KMS-11 (cell line): ENCODE measurements around the gene CERS6.

Source experiments
- H2AFZ ChIP-seq: fragments of 200-600 bp; sonication (generic); 2 replicates; pipeline ENCODE4 v1.6.1; 2016; ENCODE audit warnings: antibody characterized with exemption, mixed run types, low read depth
- H3K27ac ChIP-seq: fragments of 200-600 bp; sonication (generic); 2 replicates; pipeline ENCODE4 v1.6.1; 2016; ENCODE audit warnings: mild to moderate bottlenecking, mixed run types
- H3K27me3 ChIP-seq: fragments of 200-600 bp; sonication (generic); 2 replicates; pipeline ENCODE4 v1.6.1; 2017; ENCODE audit warnings: mild to moderate bottlenecking, low read depth, mixed run types, moderate library complexity; ENCODE audit not compliant: insufficient read depth
- H3K36me3 ChIP-seq: fragments of 200-600 bp; sonication (generic); 2 replicates; pipeline ENCODE4 v1.6.1; 2017; ENCODE audit warnings: mild to moderate bottlenecking, mixed run types; ENCODE audit not compliant: insufficient read depth
- H3K4me1 ChIP-seq: fragments of 200-600 bp; sonication (generic); 2 replicates; pipeline ENCODE4 v1.6.1; 2016; ENCODE audit warnings: mild to moderate bottlenecking, low read depth, mixed run types; ENCODE audit not compliant: poor library complexity, severe bottlenecking
- H3K4me2 ChIP-seq: fragments of 200-600 bp; sonication (generic); 2 replicates; pipeline ENCODE4 v1.7.0; 2016; ENCODE audit warnings: mild to moderate bottlenecking, mixed run types
- H3K4me3 ChIP-seq: fragments of 200-600 bp; sonication (generic); IDR thresholded peaks from 2 replicates; pipeline ENCODE4 v1.6.1; 2017; ENCODE audit warnings: low read depth, low read length, mixed read lengths; ENCODE audit not compliant: insufficient read depth
- H3K79me2 ChIP-seq: fragments of 200-600 bp; sonication (generic); 2 replicates; pipeline ENCODE4 v1.6.1; 2016; ENCODE audit warnings: low read depth, mixed run types; ENCODE audit not compliant: insufficient read depth
- H3K9ac ChIP-seq: fragments of 200-600 bp; sonication (generic); 2 replicates; pipeline ENCODE4 v1.6.1; 2016; ENCODE audit warnings: mild to moderate bottlenecking, mixed run types
- H4K20me1 ChIP-seq: fragments of 200-600 bp; sonication (generic); 2 replicates; pipeline ENCODE4 v1.6.1; 2016; ENCODE audit warnings: mild to moderate bottlenecking, mixed run types; ENCODE audit not compliant: insufficient read depth
- CTCF ChIP-seq: fragments of 200-600 bp; sonication (generic); conservative IDR thresholded peaks from 2 replicates; pipeline ENCODE4 v1.6.1; 2017; ENCODE audit warnings: low read depth, mild to moderate bottlenecking, antibody characterized with exemption, low read length, moderate library complexity, mixed read lengths

The CERS6 gene

GRCh38 chr2:168710754-168711467 lies 254.8 kb downstream of the CERS6 start:
- TF ChIP-seq CTCF, result no peak

GRCh38 chr2:168712053-168712452 lies 256.0 kb downstream of the CERS6 start:
- Histone ChIP-seq H3K27ac (no peak overlapping the region), H2AFZ (no peak overlapping the region), H3K79me2 (no peaks in the 10 kb centered on the region), H3K9ac (no peak overlapping the region), H3K27me3 (no peaks in the 10 kb centered on the region), H3K4me3 (no peak overlapping the region), H3K4me1 (peaks cover 16% of the 10 kb centered on the region), H3K4me2 (peak overlapping the region; percentile 29; the same call in 1 of the 2 replicates), H3K36me3 (no peaks in the 10 kb centered on the region), H4K20me1 (no peaks in the 10 kb centered on the region)
- TF ChIP-seq CTCF, result no peak

More at GRCh38 chr2:168710754-168711467, 254.8 kb downstream of the CERS6 start:
- no peaks in the 10 kb centered on the region for H3K27me3 ChIP-seq
- no peak overlapping the region for H3K9ac ChIP-seq
- H4K20me1 ChIP-seq, result no peaks in the 10 kb centered on the region
- no peak overlapping the region for H3K4me3 ChIP-seq
- H3K27ac ChIP-seq, result no peak overlapping the region
- H2AFZ ChIP-seq, result no peak overlapping the region
- peaks cover 16% of the 10 kb centered on the region for H3K4me1 ChIP-seq
- H3K79me2 ChIP-seq, result no peaks in the 10 kb centered on the region
- no peaks in the 10 kb centered on the region for H3K36me3 ChIP-seq
- H3K4me2 ChIP-seq, result no peak overlapping the region; the same call in 1 of the 2 replicates

GRCh38 chr2:168713325-168713724 lies 257.3 kb downstream of the CERS6 start:
- Histone ChIP-seq H3K79me2 (no peaks in the 10 kb centered on the region), H2AFZ (no peak overlapping the region), H3K4me2 (no peak overlapping the region), H3K27me3 (no peaks in the 10 kb centered on the region), H3K36me3 (no peaks in the 10 kb centered on the region), H3K4me1 (peaks cover 16% of the 10 kb centered on the region), H4K20me1 (no peaks in the 10 kb centered on the region), H3K4me3 (no peak overlapping the region), H3K9ac (no peak overlapping the region), H3K27ac (no peak overlapping the region)
- TF ChIP-seq CTCF, result no peak

- Histone ChIP-seq H4K20me1 (no peaks in the 10 kb centered on the region), H3K36me3 (no peaks in the 10 kb centered on the region), H3K27ac (no peak overlapping the region), H3K4me1 (peaks cover 16% of the 10 kb centered on the region), H2AFZ (no peak overlapping the region), H3K9ac (no peak overlapping the region), H3K79me2 (no peaks in the 10 kb centered on the region), H3K4me3 (no peak overlapping the region), H3K27me3 (no peaks in the 10 kb centered on the region), H3K4me2 (no peak overlapping the region)
- TF ChIP-seq CTCF, result no peak
Measured at GRCh38 chr2:168715849-168716248, 259.8 kb downstream of the CERS6 start.
